Kidney (tissue), 22 donors: ENCODE data around the gene HCN4. TPM values are rescaled to one million over a fixed set of nuclear protein-coding genes. Genes with fewer than 3 reads are reported as not detected.
"Not testable (repeated sequence)": the region's sequence is repeated elsewhere in the genome, so short reads cannot be mapped to it uniquely, and the experiment has no call there.

Source experiments
- DNase-seq, 5 donors: peaks; one replicate each; pipeline ENCODE4 v3.0.0-alpha.2; 2013 to 2020
- FAIRE-seq: peaks from 2 replicates; lab custom pipeline; 2012; peaks lifted over from hg19 to GRCh38; lab: Jason Lieb, UNC
- H3K27ac ChIP-seq, 2 donors: one replicate each; pipeline ENCODE4 v1.7.0; 2013; ENCODE audit warnings: low read depth in 2 of 2, low read length in 2 of 2, inconsistent platforms in 1 of 2
- H3K27me3 ChIP-seq: one replicate; pipeline ENCODE4 v1.7.1; 2013; ENCODE audit warnings: low read length, inconsistent platforms; ENCODE audit not compliant: control insufficient read depth, insufficient read depth
- H3K36me3 ChIP-seq, 3 donors: one replicate each; pipeline versions ENCODE4 v1.7.0 to v1.7.1; 2013; ENCODE audit warnings: low read length in 3 of 3, control low read depth in 1 of 3, inconsistent platforms in 1 of 3; ENCODE audit not compliant: insufficient read depth in 3 of 3, control insufficient read depth in 2 of 3
- H3K4me1 ChIP-seq, 3 donors: one replicate each; pipeline versions ENCODE4 v1.7.0 to v1.7.1; 2013; ENCODE audit warnings: low read length in 3 of 3, inconsistent platforms in 1 of 3, low read depth in 1 of 3; ENCODE audit not compliant: control insufficient read depth in 2 of 3, insufficient read depth in 2 of 3
- H3K4me3 ChIP-seq, 3 donors: one replicate each; pipeline versions ENCODE4 v1.7.0 to v1.8.1; 2013; ENCODE audit warnings: low read length in 3 of 3, control low read depth in 1 of 3, inconsistent platforms in 1 of 3
- H3K9ac ChIP-seq, 3 donors: one replicate each; pipeline versions ENCODE4 v1.7.0 to v1.7.1; 2013; ENCODE audit warnings: low read length in 3 of 3, control low read depth in 1 of 3, inconsistent platforms in 1 of 3
- H3K9me3 ChIP-seq, 3 donors: one replicate each; pipeline versions ENCODE4 v1.7.0 to v1.7.1; 2013; ENCODE audit warnings: low read length in 3 of 3, control low read depth in 1 of 3, inconsistent platforms in 1 of 3; ENCODE audit not compliant: control insufficient read depth in 2 of 3, insufficient read depth in 1 of 3
- CTCF ChIP-seq: IDR thresholded peaks from 3 replicates; pipeline ENCODE4 v1.5.1; 2012; ENCODE audit warnings: mild to moderate bottlenecking, moderate library complexity, borderline replicate concordance; ENCODE audit not compliant: insufficient read depth; ENCODE audit errors: extremely low read depth
- intact Hi-C: fragments of 100-400 bp; cut with DNase I; formaldehyde crosslinking; loops from one replicate; pipeline ENCODE4 v1.11.1; 2022
- long read RNA-seq, 10 donors: library from polyadenylated mRNA in 1 of 10; unstranded in 1 of 10; transcript quantifications; one replicate each; pipeline ENCODE4 v2.0.0 and lab custom pipeline, GENCODE V29; 2021 to 2026
- polyA plus RNA-seq: library from polyadenylated mRNA; stranded (reverse); fragments of 350-450 nt; fragmentation: Illumina TruSeq; extraction: RNeasy Lipid Tissue Mini Kit (QIAGEN cat#74804); gene quantifications from one replicate; pipeline ENCODE4 v1.2.3, GENCODE V29; 2014; ENCODE audit warnings: low read depth, low replicate concordance; ENCODE audit not compliant: insufficient read depth
- total RNA-seq: library from RNA; stranded (reverse); fragmentation: NEBNext Ultra II Directional; extraction: Animal tissue kit (Norgen Biotek cat#: 25700); gene quantifications from one replicate; pipeline ENCODE4 v1.2.1, GENCODE V29; 2021
- donor health status: control.
- donor health status: control.
- donor health status: control.
- donor health status: control.
- donor health status: control.
- donor health status: DM: yes; HTN: yes; CAD: no.
- donor health status: Normal renal cell carcinoma (clear cell type).

The HCN4 gene
- total RNA-seq (0.50 TPM), polyA plus RNA-seq (0.15 TPM)
- long read RNA-seq, donor 1, result 0 reads
- long read RNA-seq, donor 2, result 0 reads
- long read RNA-seq, donor 3, result 0 reads
- long read RNA-seq, donor 4, full-length matches to known transcripts, result 1 of 1 reads
- long read RNA-seq, donor 4, partial matches to known transcripts, result 0 of 1 reads
- long read RNA-seq, donor 4, other reads (novel, unspliced or antisense), result 0 of 1 reads
- long read RNA-seq, donor 5, result 0 reads
- long read RNA-seq, donor 6, result 0 reads
- long read RNA-seq, donor 7, result 0 reads
- long read RNA-seq, donor 8, full-length matches to known transcripts, result 1 of 1 reads
- long read RNA-seq, donor 8, partial matches to known transcripts, result 0 of 1 reads
- long read RNA-seq, donor 8, other reads (novel, unspliced or antisense), result 0 of 1 reads
- long read RNA-seq, donor 9, result 0 reads
- long read RNA-seq, donor 10, result 0 reads

- intact Hi-C loops, result no loop called here
- Histone ChIP-seq H3K4me3 (no peak within 1 kb of the TSS), H3K27ac (no peak within 1 kb of the TSS), H3K27me3 (peaks cover 15% of the 10 kb centered on the region), H3K9me3 (no peaks in the 10 kb centered on the region), H3K36me3 (no peaks in the 10 kb centered on the region), H3K4me1 (no peaks in the 10 kb centered on the region), H3K9ac (no peak within 1 kb of the TSS)
- DNase-seq (peak in 4 of 5 donors; percentile 75 to 80 (median 78)), FAIRE-seq (no peak)
- TF ChIP-seq CTCF, result no peak
These were observed at the start of gene HCN4 for GRCh38 chr15:73368301-73369136. TSS of gene HCN4 (minus strand) at chr15:73368958. CDS start at chr15:73368270, 688 bp downstream.

- Histone ChIP-seq H3K4me1 (no peaks in the 10 kb centered on the region), H3K9me3 (no peaks in the 10 kb centered on the region), H3K4me3 (no peak overlapping the region), H3K27me3 (no peaks in the 10 kb centered on the region), H3K36me3 (no peaks in the 10 kb centered on the region), H3K27ac (no peak overlapping the region), H3K9ac (no peak overlapping the region)
- FAIRE-seq (no peak), DNase-seq (no peak)
- no peak for TF ChIP-seq CTCF
- intact Hi-C loops, result no loop called here
These were observed 46.1 kb upstream of the HCN4 start for GRCh38 chr15:73414876-73415275.

GRCh38 chr15:73403171-73403570, 34.4 kb upstream of the HCN4 start:
- H3K9ac ChIP-seq, result no peak overlapping the region
- no peaks in the 10 kb centered on the region for H3K4me1 ChIP-seq
- TF ChIP-seq CTCF, result no peak
- FAIRE-seq (no peak), DNase-seq (no peak)
- no peak overlapping the region for H3K27ac ChIP-seq
- intact Hi-C loops, result no loop called here
- no peaks in the 10 kb centered on the region for H3K27me3 ChIP-seq
- H3K9me3 ChIP-seq, result no peaks in the 10 kb centered on the region
- H3K36me3 ChIP-seq, result no peaks in the 10 kb centered on the region
- no peak overlapping the region for H3K4me3 ChIP-seq

GRCh38 chr15:73400222-73400621, 31.5 kb upstream of the HCN4 start:
- H3K36me3 ChIP-seq, H3K4me3 ChIP-seq, H3K27ac ChIP-seq, H3K9ac ChIP-seq, intact Hi-C loops, H3K4me1 ChIP-seq, DNase-seq, H3K9me3 ChIP-seq, FAIRE-seq, H3K27me3 ChIP-seq: not testable (repeated sequence)
